GM19455 (cell line): ENCODE data around the gene TTC34.
"Not testable (repeated sequence)": the region's sequence is repeated elsewhere in the genome, so short reads cannot be mapped to it uniquely, and the experiment has no call there.

Source experiments
- ATAC-seq: cut with Tn5 transposase; IDR thresholded peaks from one replicate; pipeline ENCODE4 v1.9.1; 2021; ENCODE audit not compliant: unreplicated experiment

TTC34 gene

DNA sequence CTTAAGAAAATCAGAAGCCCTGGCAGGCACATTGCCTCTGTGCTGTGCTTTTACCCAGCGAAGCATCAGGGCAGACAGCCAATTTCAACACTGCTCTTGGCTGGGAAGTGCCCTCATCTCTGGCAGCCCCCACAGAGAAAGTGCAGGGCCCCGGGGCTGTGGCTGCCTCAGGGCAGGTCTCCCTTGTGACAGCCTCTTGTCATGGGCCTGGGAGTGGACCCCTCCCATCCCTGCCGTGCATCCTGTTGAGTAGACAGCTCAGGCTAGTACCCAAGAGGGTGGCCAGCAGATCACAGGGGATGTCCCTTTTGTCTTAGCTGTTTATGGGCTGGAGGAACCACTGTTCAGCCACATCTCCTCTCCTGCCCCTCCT lies 23.3 kb downstream of the TTC34 start:
- ATAC-seq = no peak

DNA sequence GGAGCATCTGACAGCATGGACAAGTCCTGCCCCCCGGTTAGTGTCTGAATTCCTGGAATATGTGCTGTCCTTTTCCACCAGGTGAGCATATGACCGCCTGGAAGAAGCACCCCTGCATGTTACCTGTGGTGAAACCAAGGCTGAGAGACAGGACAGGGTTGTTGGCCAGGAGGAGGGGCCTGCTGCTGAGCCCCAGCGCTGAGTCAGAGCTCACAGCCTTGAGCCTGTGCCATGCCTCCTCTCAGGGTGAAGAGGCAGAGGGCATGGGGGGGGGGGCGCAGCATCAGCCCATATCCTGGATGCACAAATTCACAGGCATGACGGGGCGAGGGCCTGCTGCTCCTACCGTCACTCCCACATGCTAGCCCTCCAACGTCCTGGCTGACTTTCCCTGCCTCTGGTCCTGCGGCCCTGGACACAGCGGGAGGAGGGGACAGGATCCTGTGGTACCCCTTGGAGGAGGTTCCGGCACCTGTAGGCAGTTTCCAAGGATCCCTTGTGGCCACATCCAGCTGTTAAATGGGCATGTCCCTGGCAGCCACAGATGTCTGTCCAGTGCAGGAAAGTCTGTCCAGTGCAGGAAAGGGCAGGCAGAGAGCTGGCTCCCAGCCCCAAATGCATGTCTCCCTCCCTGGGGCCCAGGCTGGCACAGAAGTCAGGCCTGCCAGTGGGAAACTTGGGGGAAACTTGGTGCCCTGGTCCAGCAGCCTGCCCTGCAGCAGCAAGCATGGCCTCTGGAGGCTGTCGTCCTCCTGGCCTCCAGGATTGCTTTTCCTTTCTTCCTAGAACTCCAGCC lies 23.9 kb downstream of the TTC34 start:
- no peak for ATAC-seq

DNA sequence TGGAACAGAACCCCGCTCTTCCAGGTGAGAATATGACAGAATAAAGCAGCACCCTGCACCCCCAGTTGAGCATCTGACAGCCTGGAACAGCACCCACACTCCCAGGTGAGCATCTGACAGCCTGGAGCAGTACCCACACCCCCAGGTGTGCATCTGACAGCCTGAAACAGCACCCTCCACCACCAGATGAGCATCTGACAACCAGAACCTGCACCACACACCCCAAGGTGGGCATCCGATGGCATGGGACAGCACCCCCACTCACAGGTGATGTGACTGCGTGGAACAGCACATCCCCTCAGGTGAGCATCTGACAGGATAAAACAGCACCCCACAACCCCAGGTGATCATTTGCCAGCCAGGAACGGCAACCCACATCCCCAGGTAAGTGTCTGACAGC lies 26.2 kb downstream of the TTC34 start:
- not testable (repeated sequence) for ATAC-seq

DNA sequence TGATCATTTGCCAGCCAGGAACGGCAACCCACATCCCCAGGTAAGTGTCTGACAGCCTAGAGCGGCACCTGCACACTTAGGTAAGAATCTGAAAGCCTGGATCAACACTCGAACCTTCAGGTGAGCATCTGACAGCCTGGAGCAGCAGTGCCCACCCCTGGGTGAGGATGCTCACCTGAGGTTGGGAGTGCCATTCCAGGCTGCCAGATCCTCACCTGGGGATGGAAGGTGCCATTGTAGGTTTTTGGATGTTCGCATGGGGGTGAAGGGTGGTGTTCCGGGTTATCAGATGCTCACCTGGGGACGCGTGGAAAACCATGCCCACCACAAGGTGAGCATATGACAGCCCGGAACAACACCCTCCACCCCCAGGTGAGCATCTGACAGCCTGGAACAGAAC lies 33.4 kb downstream of the TTC34 start:
- ATAC-seq = not testable (repeated sequence)

- ATAC-seq = not testable (repeated sequence)
These were observed 42.1 kb downstream of the TTC34 start for GRCh38 chr1:2759433-2759832.

DNA sequence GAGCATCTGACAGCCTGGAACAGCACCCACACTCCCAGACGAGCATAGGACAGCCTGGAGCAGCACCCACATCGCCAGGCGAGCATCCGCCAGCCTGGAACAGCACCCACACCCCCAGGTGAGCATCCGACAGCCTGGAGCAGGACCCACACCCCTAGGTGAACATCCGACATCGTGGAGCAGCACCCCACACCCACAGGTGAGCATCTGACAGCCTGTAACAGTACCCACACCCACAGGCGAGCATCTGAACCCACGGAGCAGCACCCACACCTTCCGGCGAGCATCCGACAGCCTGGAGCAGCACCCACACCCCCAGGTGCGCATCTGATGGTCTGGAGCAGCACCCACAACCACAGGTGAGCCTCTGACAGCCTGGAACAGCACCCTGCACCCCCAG lies 44.0 kb downstream of the TTC34 start:
- ATAC-seq = not testable (repeated sequence)

DNA sequence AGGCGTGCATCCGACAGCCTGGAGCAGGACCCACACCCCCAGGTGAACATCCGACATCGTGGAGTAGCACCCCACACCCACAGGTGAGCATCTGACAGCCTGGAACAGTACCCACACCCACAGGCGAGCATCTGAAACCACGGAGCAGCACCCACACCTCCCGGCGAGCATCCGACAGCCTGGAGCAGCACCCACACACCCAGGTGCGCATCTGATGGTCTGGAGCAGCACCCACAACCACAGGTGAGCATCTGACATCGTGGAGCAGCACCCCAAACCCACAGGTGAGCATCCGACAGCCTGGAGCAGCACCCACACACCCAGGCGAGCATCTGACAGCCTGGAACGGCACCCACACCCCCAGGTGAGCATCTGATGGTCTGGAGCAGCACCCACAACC lies 46.1 kb downstream of the TTC34 start:
- not testable (repeated sequence) for ATAC-seq

DNA sequence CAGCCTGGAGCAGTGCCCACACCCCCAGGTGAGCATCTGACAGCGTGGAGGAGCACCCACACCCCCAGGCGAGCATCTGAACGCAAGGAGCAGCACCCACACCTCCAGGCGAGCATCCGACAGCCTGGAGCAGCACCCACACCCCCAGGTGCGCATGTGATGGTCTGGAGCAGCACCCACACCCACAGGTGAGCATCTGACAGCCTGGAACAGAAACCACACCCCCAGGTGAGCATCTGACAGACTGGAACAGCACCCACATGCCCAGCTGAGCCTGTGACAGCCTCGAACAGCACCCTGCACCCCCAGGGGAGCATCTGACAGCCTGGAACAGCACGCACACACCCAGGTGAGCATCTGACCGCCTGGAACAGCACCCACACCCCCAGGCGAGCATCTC lies 46.9 kb downstream of the TTC34 start:
- not testable (repeated sequence) for ATAC-seq

DNA sequence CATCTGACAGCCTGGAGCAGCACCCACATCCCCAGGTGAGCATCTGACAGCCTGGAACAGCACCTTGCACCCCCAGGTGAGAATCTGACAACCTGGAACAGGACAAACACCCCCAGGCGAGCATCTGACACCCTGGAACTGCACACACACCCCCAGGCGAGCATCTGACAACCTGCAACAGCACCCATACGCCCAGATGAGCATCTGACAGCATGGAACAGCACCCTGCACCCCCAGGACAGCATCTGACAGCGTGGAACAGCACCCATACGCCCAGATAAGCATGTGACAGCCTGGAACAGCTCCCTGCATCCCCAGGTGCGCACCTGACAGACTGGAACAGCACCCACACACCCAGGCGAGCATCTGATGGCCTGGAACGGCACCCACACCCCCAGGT lies 49.0 kb downstream of the TTC34 start:
- not testable (repeated sequence) for ATAC-seq

GRCh38 chr1:2751866-2752265 lies 49.6 kb downstream of the TTC34 start:
- ATAC-seq = not testable (repeated sequence)

- ATAC-seq = not testable (repeated sequence)
These were observed 50.4 kb downstream of the TTC34 start for GRCh38 chr1:2750766-2751730.

DNA sequence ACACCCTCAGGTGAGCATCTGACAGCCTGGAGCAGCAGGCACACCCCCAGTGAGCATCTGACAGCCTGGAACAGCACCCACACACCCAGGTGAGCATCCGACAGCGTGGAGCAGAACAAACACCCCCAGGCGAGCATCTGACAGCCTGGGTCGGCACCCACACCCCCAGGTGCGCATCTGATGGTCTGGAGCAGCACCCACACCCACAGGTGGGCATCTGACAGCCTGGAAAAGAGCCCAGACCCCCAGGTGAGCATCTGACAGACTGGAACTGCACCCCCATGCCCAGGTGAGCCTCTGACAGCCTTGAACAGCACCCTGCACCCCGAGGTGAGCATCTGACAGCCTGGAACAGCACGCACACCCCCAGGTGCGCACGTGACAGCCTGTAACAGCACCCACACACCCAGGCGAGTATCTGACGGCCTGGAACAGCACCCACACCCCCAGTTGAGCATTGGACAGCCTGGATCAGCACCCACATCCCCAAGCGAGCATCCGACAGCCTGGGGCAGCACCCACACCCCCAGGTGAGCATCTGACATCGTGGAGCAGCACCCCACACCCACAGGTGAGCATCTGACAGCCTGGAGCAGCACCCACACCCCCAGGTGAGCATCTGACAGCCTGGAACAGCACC lies 51.3 kb downstream of the TTC34 start:
- not testable (repeated sequence) for ATAC-seq

GRCh38 chr1:2748626-2749025 lies 52.9 kb downstream of the TTC34 start:
- not testable (repeated sequence) for ATAC-seq

- not testable (repeated sequence) for ATAC-seq
These were observed 106.7 kb downstream of the TTC34 start for GRCh38 chr1:2694796-2695195.

- not testable (repeated sequence) for ATAC-seq
These were observed 111.3 kb downstream of the TTC34 start for GRCh38 chr1:2690180-2690579.

DNA sequence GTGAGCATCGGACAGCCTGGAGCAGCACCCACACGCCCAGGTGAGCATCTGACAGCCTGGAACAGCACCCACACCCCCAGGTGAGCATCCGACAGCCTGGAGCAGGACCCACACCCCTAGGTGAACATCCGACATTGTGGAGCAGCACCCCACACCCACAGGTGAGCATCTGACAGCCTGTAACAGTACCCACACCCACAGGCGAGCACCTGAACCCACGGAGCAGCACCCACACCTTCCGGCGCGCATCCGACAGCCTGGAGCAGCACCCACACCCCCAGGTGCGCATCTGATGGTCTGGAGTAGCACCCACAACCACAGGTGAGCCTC lies 113.2 kb downstream of the TTC34 start:
- ATAC-seq = not testable (repeated sequence)

- ATAC-seq = not testable (repeated sequence)
These were observed 113.7 kb downstream of the TTC34 start for GRCh38 chr1:2687638-2688335.

DNA sequence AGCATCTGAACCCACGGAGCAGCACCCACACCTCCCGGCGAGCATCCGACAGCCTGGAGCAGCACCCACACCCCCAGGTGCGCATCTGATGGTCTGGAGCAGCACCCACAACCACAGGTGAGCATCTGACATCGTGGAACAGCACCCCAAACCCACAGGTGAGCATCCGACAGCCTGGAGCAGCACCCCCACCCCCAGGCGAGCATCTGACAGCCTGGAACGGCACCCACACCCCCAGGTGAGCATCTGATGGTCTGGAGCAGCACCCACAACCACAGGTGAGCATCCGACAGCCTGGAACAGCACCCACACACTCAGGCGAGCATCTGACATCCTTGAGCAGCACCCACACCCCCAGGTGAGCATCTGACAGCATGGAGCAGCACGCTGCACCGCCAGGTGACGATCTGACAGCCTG lies 114.3 kb downstream of the TTC34 start:
- not testable (repeated sequence) for ATAC-seq

- not testable (repeated sequence) for ATAC-seq
These were observed 115.2 kb downstream of the TTC34 start for GRCh38 chr1:2686091-2686863.

GRCh38 chr1:2685671-2686070 lies 115.8 kb downstream of the TTC34 start:
- not testable (repeated sequence) for ATAC-seq
